Measurements from ENCODE around the gene CRP.

The CRP gene

DNA sequence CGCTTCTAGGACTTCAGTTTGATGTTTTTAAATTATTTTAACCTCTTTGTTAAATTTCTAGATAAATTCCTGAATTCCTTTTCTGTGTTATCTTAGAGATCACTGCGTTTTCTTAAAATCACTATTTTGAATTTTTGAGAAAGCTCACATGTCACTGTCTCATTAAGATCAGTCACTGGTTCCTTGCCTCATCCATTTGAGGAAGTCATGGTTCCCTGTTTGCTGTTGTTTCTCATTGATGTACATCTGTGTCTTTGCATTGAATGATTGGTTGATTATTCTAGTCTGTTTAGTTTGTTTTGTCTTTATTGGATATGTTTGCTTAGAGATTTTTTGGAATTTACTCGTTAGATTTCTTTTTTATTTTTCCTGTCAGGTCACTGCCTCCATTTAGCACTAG lies 50.1 kb downstream of the CRP start:
- Histone ChIP-seq H3K27me3 (ENCODE audit: control insufficient read depth in 1 of 2, insufficient read depth in 2 of 2, low read length in 2 of 2) (no peaks in the 10 kb centered on the region), H3K27ac (ENCODE audit: low read depth, low read length) (no peak overlapping the region), H3K4me3 (ENCODE audit: low read depth in 1 of 2, low read length in 2 of 2) (no peak overlapping the region), H3K9ac (ENCODE audit: low read depth in 1 of 2, low read length in 2 of 2) (no peak overlapping the region), H3K4me1 (ENCODE audit: control insufficient read depth in 1 of 2, insufficient read depth in 2 of 2, low read length in 2 of 2) (no peaks in the 10 kb centered on the region), H3K36me3 (ENCODE audit: control insufficient read depth in 1 of 2, insufficient read depth in 2 of 2, low read length in 2 of 2) (no peaks in the 10 kb centered on the region), H3K9me3 (ENCODE audit: control insufficient read depth in 1 of 2, low read length in 2 of 2) (no peaks in the 10 kb centered on the region)

DNA sequence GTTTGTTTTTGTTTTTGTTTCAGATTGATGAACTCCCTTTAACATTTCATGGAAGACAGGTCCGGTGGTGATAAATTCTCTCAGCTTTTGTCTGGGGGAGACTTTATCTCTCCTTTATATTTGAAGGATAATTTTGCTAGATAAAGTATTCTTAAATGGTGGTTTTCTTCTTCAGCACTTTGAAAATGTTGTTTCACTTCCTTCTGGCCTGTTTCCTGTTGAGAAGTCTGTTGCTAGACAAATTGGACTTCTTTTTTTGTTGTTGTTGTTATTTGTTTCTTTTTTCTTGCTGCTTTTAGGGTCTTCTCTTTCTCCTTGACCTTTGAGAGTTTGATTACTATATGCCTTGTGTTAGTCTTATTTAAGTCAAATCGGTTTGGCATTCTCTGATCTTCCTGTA lies 50.8 kb downstream of the CRP start:
- H3K4me1 ChIP-seq (ENCODE audit: control insufficient read depth in 1 of 2, insufficient read depth in 2 of 2, low read length in 2 of 2), result no peaks in the 10 kb centered on the region
- H3K9me3 ChIP-seq (ENCODE audit: control insufficient read depth in 1 of 2, low read length in 2 of 2), result no peaks in the 10 kb centered on the region
- no peaks in the 10 kb centered on the region for H3K27me3 ChIP-seq (ENCODE audit: control insufficient read depth in 1 of 2, insufficient read depth in 2 of 2, low read length in 2 of 2)
- no peaks in the 10 kb centered on the region for H3K36me3 ChIP-seq (ENCODE audit: control insufficient read depth in 1 of 2, insufficient read depth in 2 of 2, low read length in 2 of 2)
- H3K9ac ChIP-seq (ENCODE audit: low read depth in 1 of 2, low read length in 2 of 2), result no peak overlapping the region
- H3K27ac ChIP-seq (ENCODE audit: low read depth, low read length), result no peak overlapping the region
- no peak overlapping the region for H3K4me3 ChIP-seq (ENCODE audit: low read depth in 1 of 2, low read length in 2 of 2)

All from duodenal mucosa (tissue), 2 donors.